T-cell (primary cell): ENCODE results near the gene DYNC2LI1. TPM values are rescaled to one million over a fixed set of nuclear protein-coding genes. Genes with fewer than 3 reads are reported as not detected.

ENCODE experiments used
- ATAC-seq, 4 experiments: fragments of 200-7000 bp in 3 of 4; fragments of 150-1000 bp in 1 of 4; cut with Tn5 transposase; replicated peaks in 1 of 4; 1 replicate in 3 of 4; 2 replicates in 1 of 4; pipeline ENCODE4 v1.10.0; 2021; ENCODE audit warnings: moderate library complexity in 3 of 4, mild to moderate bottlenecking in 2 of 4, moderate number of reproducible peaks in 1 of 4
- CTCF ChIA-PET, 2 donors: fragments of 300-600 bp; sonication (Branson Sonifier 250); formaldehyde crosslinking; loops; one replicate each; lab custom pipeline; 2022; ENCODE audit warnings: antibody characterized with exemption in 2 of 2; lab: Charles Lee
- POLR2A ChIA-PET, 2 donors: fragments of 300-600 bp; sonication (Branson Sonifier 250); formaldehyde crosslinking; loops; one replicate each; lab custom pipeline; 2022; ENCODE audit warnings: antibody characterized with exemption in 2 of 2; lab: Charles Lee
- DNase-seq, 35 experiments: peaks; one replicate each; pipeline versions ENCODE4 v3.0.0 to v3.0.0-alpha.2; 2013 to 2023
- H3K27ac ChIP-seq: one replicate; pipeline ENCODE4 v1.5.1; 2013; ENCODE audit warnings: low read length
- H3K27me3 ChIP-seq, 2 experiments: replicated peaks in 1 of 2; 1 replicate in 1 of 2; 2 replicates in 1 of 2; pipeline versions ENCODE4 v1.6.1 to v1.7.0; 2013; ENCODE audit warnings: low read length in 1 of 2, mixed read lengths in 1 of 2; ENCODE audit not compliant: control insufficient read depth in 2 of 2, insufficient read depth in 2 of 2; ENCODE audit errors: extremely low read depth in 1 of 2
- H3K36me3 ChIP-seq, 2 donors: 1 replicate in 1 of 2; 2 replicates in 1 of 2; pipeline versions ENCODE4 v1.6.1 to v1.7.0; 2013; ENCODE audit warnings: low read length in 1 of 2; ENCODE audit not compliant: control insufficient read depth in 2 of 2, insufficient read depth in 1 of 2; ENCODE audit errors: extremely low read depth in 1 of 2
- H3K4me1 ChIP-seq, 2 experiments: 1 replicate in 1 of 2; 2 replicates in 1 of 2; pipeline versions ENCODE4 v1.6.1 to v1.7.0; 2013; ENCODE audit warnings: low read length in 2 of 2, mixed read lengths in 1 of 2; ENCODE audit not compliant: insufficient read depth in 2 of 2, control insufficient read depth in 1 of 2; ENCODE audit errors: extremely low read depth in 1 of 2
- H3K4me3 ChIP-seq, 2 donors: 1 replicate in 1 of 2; 2 replicates in 1 of 2; pipeline versions ENCODE4 v1.5.1 to v1.7.0; 2013; ENCODE audit warnings: mild to moderate bottlenecking in 2 of 2, low read length in 1 of 2, moderate library complexity in 1 of 2; ENCODE audit not compliant: control insufficient read depth in 1 of 2; ENCODE audit errors: extremely low read depth in 1 of 2
- H3K9me3 ChIP-seq: 2 replicates; pipeline ENCODE4 v1.7.0; 2013
- H3K27ac Mint-ChIP-seq, 2 donors: one replicate each; pipeline ENCODE4 v1.8.0; 2020 to 2021; ENCODE audit warnings: mild to moderate bottlenecking in 2 of 2, mixed read lengths in 2 of 2
- H3K27me3 Mint-ChIP-seq, 2 donors: one replicate each; pipeline ENCODE4 v1.8.0; 2021 to 2022; ENCODE audit warnings: mixed read lengths in 2 of 2
- H3K36me3 Mint-ChIP-seq: one replicate; pipeline ENCODE4 v1.8.0; 2021; ENCODE audit warnings: mixed read lengths
- H3K4me1 Mint-ChIP-seq, 3 donors: one replicate each; pipeline ENCODE4 v1.8.0; 2020 to 2022; ENCODE audit warnings: mixed read lengths in 3 of 3, mild to moderate bottlenecking in 1 of 3
- H3K4me3 Mint-ChIP-seq, 3 donors: one replicate each; pipeline ENCODE4 v1.8.0; 2020 to 2022; ENCODE audit warnings: mild to moderate bottlenecking in 3 of 3, mixed read lengths in 3 of 3, moderate library complexity in 3 of 3
- H3K9me3 Mint-ChIP-seq, 3 donors: one replicate each; pipeline ENCODE4 v1.8.0; 2020 to 2022; ENCODE audit warnings: mixed read lengths in 3 of 3
- WGBS: methylation state at CpG from one replicate; pipeline ENCODE4 v1.1.5; 2013; ENCODE audit warnings: missing lambda C conversion rate; ENCODE audit not compliant: insufficient coverage; 5-methylcytosine and 5-hydroxymethylcytosine counted together
- total RNA-seq, 35 experiments: library from RNA in 6 of 35; stranded (reverse) in 6 of 35; fragments of 120-200 nt in 1 of 35; gene quantifications; one replicate each; pipeline versions ENCODE4 v1.2.1 to v1.2.4 and lab custom pipeline; 2013 to 2026

Gene DYNC2LI1
- total RNA-seq, 5 donors from 2014 or later (not counting 1 experiment from before 2014, with no cell fraction given) = 2.4 to 4.7 (median 3.7) TPM

GRCh38 chr2:43837033-43837432, 63.2 kb downstream of the DYNC2LI1 start:
- no CpG with 5 or more reads among the region's 4 CpGs for WGBS
- ChIA-PET CTCF (interaction anchor here (0.6 to 0.7 kb wide), 2 partner anchors 618 to 688 kb away, joined by 3 to 7 read pairs; no protein-coding TSS in a partner anchor), POLR2A (no interaction called here)
- Mint-ChIP-seq H3K9me3 (no peaks in the 10 kb centered on the region), H3K27ac (no peak overlapping the region), H3K4me3 (no peak overlapping the region), H3K27me3 (peaks cover 4 to 19% of the 10 kb centered on the region in 2 donors), H3K36me3 (no peaks in the 10 kb centered on the region), H3K4me1 (no peaks in the 10 kb centered on the region)
- Histone ChIP-seq H3K4me1 (no peaks in the 10 kb centered on the region), H3K4me3 (no peak overlapping the region), H3K9me3 (no peaks in the 10 kb centered on the region), H3K27ac (no peak overlapping the region), H3K27me3 (peaks cover 0 to 26% of the 10 kb centered on the region in 2 experiments), H3K36me3 (no peaks in the 10 kb centered on the region)
- ATAC-seq = no peak
- no peak for DNase-seq

- Histone ChIP-seq H3K4me3 (no peak overlapping the region), H3K27me3 (peaks cover 0 to 23% of the 10 kb centered on the region in 2 experiments), H3K27ac (no peak overlapping the region), H3K4me1 (no peaks in the 10 kb centered on the region), H3K36me3 (no peaks in the 10 kb centered on the region), H3K9me3 (no peaks in the 10 kb centered on the region)
- Mint-ChIP-seq H3K36me3 (no peaks in the 10 kb centered on the region), H3K9me3 (no peaks in the 10 kb centered on the region), H3K4me1 (no peaks in the 10 kb centered on the region), H3K27me3 (peaks cover 4 to 16% of the 10 kb centered on the region in 2 donors), H3K4me3 (no peak overlapping the region), H3K27ac (no peak overlapping the region)
- POLR2A ChIA-PET = no interaction called here
- 91% methylated on average over 17 of the region's 21 CpGs for WGBS
- no peak for ATAC-seq
- CTCF ChIA-PET = no interaction called here
- DNase-seq = no peak
Observed at GRCh38 chr2:43837831-43838559, 64.2 kb downstream of the DYNC2LI1 start.

GRCh38 chr2:43838560-43839267, 64.9 kb downstream of the DYNC2LI1 start, which contains the start of the genes ABCG5 and ABCG8:
ABCG5 (minus strand) TSS chr2:43838839; CDS start chr2:43838679, 160 bp downstream.
ABCG8 (plus strand) TSS chr2:43838971; CDS start chr2:43839054, 83 bp downstream.
- no peaks in the 10 kb centered on the region for H3K36me3 Mint-ChIP-seq
- WGBS = 89% methylated on average over 15 of the region's 20 CpGs

GRCh38 chr2:43839776-43840564, 66.1 kb downstream of the DYNC2LI1 start:
- Mint-ChIP-seq H3K9me3 (no peaks in the 10 kb centered on the region), H3K36me3 (no peaks in the 10 kb centered on the region), H3K27me3 (peaks cover 0 to 8% of the 10 kb centered on the region in 2 donors), H3K27ac (no peak overlapping the region), H3K4me3 (no peak overlapping the region), H3K4me1 (no peaks in the 10 kb centered on the region)
- Histone ChIP-seq H3K4me1 (no peaks in the 10 kb centered on the region), H3K27ac (no peak overlapping the region), H3K4me3 (no peak overlapping the region), H3K27me3 (peaks cover 0 to 28% of the 10 kb centered on the region in 2 experiments), H3K36me3 (no peaks in the 10 kb centered on the region), H3K9me3 (no peaks in the 10 kb centered on the region)
- POLR2A ChIA-PET = no interaction called here
- ATAC-seq (no peak), DNase-seq (no peak)
- CTCF ChIA-PET = no interaction called here
- 73% methylated on average over 5 of the region's 14 CpGs for WGBS

More at GRCh38 chr2:43838560-43839267, 64.9 kb downstream of the DYNC2LI1 start, which contains the start of the genes ABCG5 and ABCG8:
- H3K27ac ChIP-seq = no peak within 1 kb of the TSS
- Mint-ChIP-seq H3K4me3 (no peak within 1 kb of the TSS), H3K9me3 (no peaks in the 10 kb centered on the region), H3K27me3 (peaks cover 4 to 13% of the 10 kb centered on the region in 2 donors), H3K27ac (no peak within 1 kb of the TSS), H3K4me1 (no peaks in the 10 kb centered on the region)
- no peaks in the 10 kb centered on the region for H3K9me3 ChIP-seq
- no peaks in the 10 kb centered on the region for H3K36me3 ChIP-seq
- POLR2A ChIA-PET = no interaction called here
- H3K27me3 ChIP-seq = peaks cover 0 to 23% of the 10 kb centered on the region in 2 experiments
- ATAC-seq (no peak), DNase-seq (no peak)
- CTCF ChIA-PET = no interaction called here
- no peak within 1 kb of the TSS for H3K4me3 ChIP-seq
- no peaks in the 10 kb centered on the region for H3K4me1 ChIP-seq

GRCh38 chr2:43840965-43841364, 67.1 kb downstream of the DYNC2LI1 start:
- no peak overlapping the region for H3K4me3 Mint-ChIP-seq
- Histone ChIP-seq H3K36me3 (no peaks in the 10 kb centered on the region), H3K4me1 (no peaks in the 10 kb centered on the region), H3K27me3 (peaks cover 0 to 28% of the 10 kb centered on the region in 2 experiments), H3K27ac (no peak overlapping the region), H3K9me3 (no peaks in the 10 kb centered on the region), H3K4me3 (no peak overlapping the region)
- no peak for ATAC-seq
- no peak for DNase-seq
- WGBS = 85% methylated on average over 4 of the region's 5 CpGs
- no peak overlapping the region for H3K27ac Mint-ChIP-seq
- no peaks in the 10 kb centered on the region for H3K4me1 Mint-ChIP-seq
- POLR2A ChIA-PET = no interaction called here
- H3K9me3 Mint-ChIP-seq = no peaks in the 10 kb centered on the region
- H3K27me3 Mint-ChIP-seq = peaks cover 0 to 8% of the 10 kb centered on the region in 2 donors
- CTCF ChIA-PET = no interaction called here
- H3K36me3 Mint-ChIP-seq = no peaks in the 10 kb centered on the region
